Uterus (tissue), 2 donors: ENCODE results near the gene F2RL1.

Source experiments
- POLR2A ChIP-seq, 2 donors: fragments of 450-650 bp; IDR thresholded peaks; one replicate each; pipeline ENCODE4 v1.6.1; 2016; ENCODE audit warnings: antibody characterized with exemption in 2 of 2, mild to moderate bottlenecking in 1 of 2, moderate library complexity in 1 of 2
- TF ChIP-seq, protein P1 (sequence below), 4 experiments: fragments of 200-600 bp in 2 of 4; fragments of 450-650 bp in 2 of 4; sonication (generic) in 2 of 4; IDR thresholded peaks; one replicate each; pipeline ENCODE4 v1.5.1; 2016 to 2019; ENCODE audit warnings: antibody characterized with exemption in 4 of 4, mild to moderate bottlenecking in 2 of 4, moderate library complexity in 1 of 4

DNA sequence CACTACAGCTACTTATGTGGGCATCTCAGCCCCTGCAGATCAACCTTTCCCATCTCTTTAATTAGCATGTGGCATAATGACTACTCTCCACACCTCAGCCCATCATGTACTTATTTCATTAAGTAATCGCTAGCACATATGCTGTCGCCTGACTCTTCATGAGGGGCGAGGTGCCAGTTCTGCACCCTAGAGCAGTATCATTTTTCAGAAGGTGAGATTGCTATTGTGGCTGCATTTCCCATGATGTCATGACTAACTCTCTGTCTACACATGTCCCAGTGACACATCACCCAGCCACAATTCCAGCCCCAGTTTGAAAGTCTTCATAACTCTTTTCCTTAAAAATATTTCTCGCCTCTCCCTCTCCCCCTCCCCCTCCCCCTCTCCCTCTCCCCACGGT, 7.6 kb upstream of the F2RL1 start:
- TF ChIP-seq, protein P1, sequence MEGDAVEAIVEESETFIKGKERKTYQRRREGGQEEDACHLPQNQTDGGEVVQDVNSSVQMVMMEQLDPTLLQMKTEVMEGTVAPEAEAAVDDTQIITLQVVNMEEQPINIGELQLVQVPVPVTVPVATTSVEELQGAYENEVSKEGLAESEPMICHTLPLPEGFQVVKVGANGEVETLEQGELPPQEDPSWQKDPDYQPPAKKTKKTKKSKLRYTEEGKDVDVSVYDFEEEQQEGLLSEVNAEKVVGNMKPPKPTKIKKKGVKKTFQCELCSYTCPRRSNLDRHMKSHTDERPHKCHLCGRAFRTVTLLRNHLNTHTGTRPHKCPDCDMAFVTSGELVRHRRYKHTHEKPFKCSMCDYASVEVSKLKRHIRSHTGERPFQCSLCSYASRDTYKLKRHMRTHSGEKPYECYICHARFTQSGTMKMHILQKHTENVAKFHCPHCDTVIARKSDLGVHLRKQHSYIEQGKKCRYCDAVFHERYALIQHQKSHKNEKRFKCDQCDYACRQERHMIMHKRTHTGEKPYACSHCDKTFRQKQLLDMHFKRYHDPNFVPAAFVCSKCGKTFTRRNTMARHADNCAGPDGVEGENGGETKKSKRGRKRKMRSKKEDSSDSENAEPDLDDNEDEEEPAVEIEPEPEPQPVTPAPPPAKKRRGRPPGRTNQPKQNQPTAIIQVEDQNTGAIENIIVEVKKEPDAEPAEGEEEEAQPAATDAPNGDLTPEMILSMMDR (IDR thresholded peaks at IDR 0.05), result no peak
- no peak for TF ChIP-seq POLR2A (IDR thresholded peaks at IDR 0.05)
